Pericardium fibroblast (primary cell): ENCODE data around the gene SCPEP1. TPM values are rescaled to one million over a fixed set of nuclear protein-coding genes. Genes with fewer than 3 reads are reported as not detected.

ENCODE experiments used
- total RNA-seq: library from RNA; depleted of rRNA; stranded (reverse); fragments of >200 nt; gene quantifications from 2 replicates; pipeline ENCODE4 v1.2.3, GENCODE V29; 2015

Gene SCPEP1, protein sequence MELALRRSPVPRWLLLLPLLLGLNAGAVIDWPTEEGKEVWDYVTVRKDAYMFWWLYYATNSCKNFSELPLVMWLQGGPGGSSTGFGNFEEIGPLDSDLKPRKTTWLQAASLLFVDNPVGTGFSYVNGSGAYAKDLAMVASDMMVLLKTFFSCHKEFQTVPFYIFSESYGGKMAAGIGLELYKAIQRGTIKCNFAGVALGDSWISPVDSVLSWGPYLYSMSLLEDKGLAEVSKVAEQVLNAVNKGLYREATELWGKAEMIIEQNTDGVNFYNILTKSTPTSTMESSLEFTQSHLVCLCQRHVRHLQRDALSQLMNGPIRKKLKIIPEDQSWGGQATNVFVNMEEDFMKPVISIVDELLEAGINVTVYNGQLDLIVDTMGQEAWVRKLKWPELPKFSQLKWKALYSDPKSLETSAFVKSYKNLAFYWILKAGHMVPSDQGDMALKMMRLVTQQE
- 57.3 and 85.4 TPM in 2 replicates for total RNA-seq

GRCh38 chr17:56977673-56978395 lies at the start of gene SCPEP1:
TSS of gene SCPEP1 (plus strand) at chr17:56978131. CDS start at chr17:56978160, 29 bp downstream.

GRCh38 chr17:56960596-56961538 lies 17.1 kb upstream of the SCPEP1 start, which contains the start of gene COIL:
TSS of gene COIL (minus strand) at chr17:56961050. CDS start at chr17:56961019, 31 bp downstream.

Other genes starting within 250 kb of the SCPEP1 start
- gene C17orf67, start 144.2 kb upstream of the SCPEP1 start, total RNA-seq, result 1.3 and 2.0 TPM in 2 replicates
- 1.1 and 4.3 TPM in 2 replicates for gene DGKE, start 144.0 kb upstream of the SCPEP1 start, total RNA-seq
- 13.3 and 25.6 TPM in 2 replicates for gene TRIM25, start 64.1 kb upstream of the SCPEP1 start, total RNA-seq
- gene COIL, start 17.1 kb upstream of the SCPEP1 start, total RNA-seq, result 8.4 and 8.5 TPM in 2 replicates
- gene AKAP1, start 107.1 kb downstream of the SCPEP1 start, total RNA-seq, result 15.8 and 18.1 TPM in 2 replicates